H1 (cell line): Measurements from ENCODE around the gene ABLIM1. TPM values are rescaled to one million over a fixed set of nuclear protein-coding genes. Genes with fewer than 3 reads are reported as not detected.

Experiments used
- CTCF ChIA-PET: fragments of 300-600 bp; sonication (Branson Sonifier 250); formaldehyde crosslinking; loops from one replicate; lab custom pipeline; 2021; ENCODE audit not compliant: partially characterized antibody; lab: Charles Lee
- POLR2A ChIA-PET: fragments of 300-600 bp; sonication (Branson Sonifier 250); formaldehyde crosslinking; loops from one replicate; lab custom pipeline; 2021; ENCODE audit warnings: inconsistent platforms; ENCODE audit not compliant: partially characterized antibody; lab: Charles Lee
- DNase-seq, 2 experiments: peaks; one replicate each; pipeline versions ENCODE4 v3.0.0 to v3.0.0-alpha.2; 2010 to 2022; ENCODE audit warnings: low spot score in 2 of 2, low read depth in 1 of 2, mixed read lengths in 1 of 2
- FAIRE-seq: peaks from 2 replicates; lab custom pipeline; 2011; peaks lifted over from hg19 to GRCh38; lab: Jason Lieb, UNC
- H2AFZ ChIP-seq: 2 replicates; pipeline ENCODE4 v1.8.1; 2012; ENCODE audit warnings: low read length, inconsistent platforms
- H2AK5ac ChIP-seq: 2 replicates; pipeline ENCODE4 v1.6.1; 2013; ENCODE audit warnings: low read depth, low read length
- H2BK120ac ChIP-seq: replicated peaks from 2 replicates; pipeline ENCODE3; 2013; ENCODE audit warnings: low read depth, low read length, inconsistent platforms
- H2BK12ac ChIP-seq: 2 replicates; pipeline ENCODE4 v1.6.1; 2013; ENCODE audit warnings: low read depth, low read length
- H2BK15ac ChIP-seq: 2 replicates; pipeline ENCODE4 v1.6.1; 2013; ENCODE audit warnings: low read length
- H2BK20ac ChIP-seq: 2 replicates; pipeline ENCODE4 v1.6.1; 2013; ENCODE audit warnings: low read length
- H2BK5ac ChIP-seq: 2 replicates; pipeline ENCODE4 v1.6.1; 2013; ENCODE audit warnings: low read depth, low read length
- H3K14ac ChIP-seq: 2 replicates; pipeline ENCODE4 v1.6.1; 2013; ENCODE audit warnings: inconsistent platforms; ENCODE audit not compliant: insufficient read length
- H3K18ac ChIP-seq: 2 replicates; pipeline ENCODE4 v1.6.1; 2013; ENCODE audit warnings: low read length; ENCODE audit errors: extremely low read depth
- H3K23ac ChIP-seq: 2 replicates; pipeline ENCODE4 v1.6.1; 2013; ENCODE audit warnings: inconsistent platforms; ENCODE audit not compliant: insufficient read length
- H3K23me2 ChIP-seq: 2 replicates; pipeline ENCODE4 v1.6.1; 2013; ENCODE audit warnings: low read depth, low read length
- H3K27ac ChIP-seq: 2 replicates; pipeline ENCODE4 v1.6.1; 2011; ENCODE audit warnings: low read depth, low read length, inconsistent platforms
- H3K27me3 ChIP-seq, 4 experiments: replicated peaks in 1 of 4; 1 replicate in 1 of 4; 2 replicates in 3 of 4; pipeline versions ENCODE4 v1.6.1 to v1.8.1; 2011 to 2013; ENCODE audit warnings: low read length in 3 of 4, mild to moderate bottlenecking in 3 of 4, inconsistent platforms in 2 of 4, mixed read lengths in 2 of 4, moderate library complexity in 1 of 4; ENCODE audit not compliant: control insufficient read depth in 3 of 4, insufficient read depth in 3 of 4; ENCODE audit errors: extremely low read depth in 1 of 4
- H3K36me3 ChIP-seq, 4 experiments: 2 replicates each; pipeline versions ENCODE4 v1.6.1 to v1.8.1; 2011 to 2013; ENCODE audit warnings: mild to moderate bottlenecking in 4 of 4, low read length in 3 of 4, moderate library complexity in 2 of 4, control low read depth in 1 of 4, inconsistent platforms in 1 of 4; ENCODE audit not compliant: insufficient read depth in 4 of 4, control insufficient read depth in 2 of 4
- H3K4ac ChIP-seq: replicated peaks from 2 replicates; pipeline ENCODE3; 2013; ENCODE audit warnings: low read length, low read depth, mixed read lengths, inconsistent platforms; ENCODE audit not compliant: insufficient read length
- H3K4me1 ChIP-seq, 4 experiments: replicated peaks in 1 of 4; 1 replicate in 1 of 4; 2 replicates in 3 of 4; pipeline versions ENCODE4 v1.6.1 to v1.8.1; 2011 to 2013; ENCODE audit warnings: low read length in 3 of 4, inconsistent platforms in 2 of 4, mixed read lengths in 1 of 4; ENCODE audit not compliant: insufficient read depth in 4 of 4, control insufficient read depth in 3 of 4
- H3K4me2 ChIP-seq, 2 experiments: 2 replicates each; pipeline versions ENCODE4 v1.6.1 to v1.8.1; 2011 to 2013; ENCODE audit warnings: low read depth in 2 of 2, low read length in 2 of 2, control low read depth in 1 of 2, inconsistent platforms in 1 of 2, mild to moderate bottlenecking in 1 of 2; ENCODE audit not compliant: insufficient read depth in 1 of 2
- H3K4me3 ChIP-seq, 4 experiments: fragments of 200-600, 300-600 bp in 1 of 4; sonication (generic), shearing (Covaris generic), sonication (Bioruptor Twin) in 1 of 4; 2 replicates each; pipeline versions ENCODE4 v1.5.1 to v1.8.1; 2011 to 2016; ENCODE audit warnings: low read length in 4 of 4, low read depth in 3 of 4, control low read depth in 2 of 4, inconsistent platforms in 2 of 4, mild to moderate bottlenecking in 2 of 4, mixed read lengths in 1 of 4, moderate library complexity in 1 of 4; ENCODE audit not compliant: insufficient read depth in 2 of 4; ENCODE audit errors: extremely low read depth in 1 of 4
- H3K56ac ChIP-seq: replicated peaks from 2 replicates; pipeline ENCODE3; 2013; ENCODE audit warnings: low read depth, mild to moderate bottlenecking, mixed read lengths, low read length, inconsistent platforms; ENCODE audit not compliant: insufficient read length
- H3K79me1 ChIP-seq: 2 replicates; pipeline ENCODE4 v1.6.1; 2013; ENCODE audit warnings: low read depth, low read length, control low read depth
- H3K79me2 ChIP-seq, 2 experiments: 2 replicates each; pipeline versions ENCODE4 v1.6.1 to v1.8.1; 2012 to 2013; ENCODE audit warnings: low read length in 2 of 2, mild to moderate bottlenecking in 2 of 2, inconsistent platforms in 1 of 2; ENCODE audit not compliant: insufficient read depth in 2 of 2, control insufficient read depth in 1 of 2
- H3K9ac ChIP-seq, 4 experiments: replicated peaks in 1 of 4; 1 replicate in 1 of 4; 2 replicates in 3 of 4; pipeline versions ENCODE4 v1.6.1 to v1.8.1; 2011 to 2013; ENCODE audit warnings: low read depth in 3 of 4, low read length in 3 of 4, control low read depth in 2 of 4, mild to moderate bottlenecking in 2 of 4, moderate library complexity in 2 of 4, inconsistent platforms in 1 of 4; ENCODE audit errors: extremely low read depth in 1 of 4
- H3K9me3 ChIP-seq, 2 experiments: 2 replicates each; pipeline versions ENCODE4 v1.6.1 to v1.8.1; 2012 to 2013; ENCODE audit warnings: mild to moderate bottlenecking in 2 of 2, moderate library complexity in 2 of 2, control low read depth in 1 of 2, inconsistent platforms in 1 of 2, low read depth in 1 of 2, low read length in 1 of 2, mixed read lengths in 1 of 2; ENCODE audit not compliant: insufficient read depth in 2 of 2
- H4K20me1 ChIP-seq, 2 experiments: replicated peaks in 1 of 2; 2 replicates each; pipeline versions ENCODE3 to v1.8.1; 2011 to 2013; ENCODE audit warnings: inconsistent platforms in 2 of 2, low read length in 2 of 2, mild to moderate bottlenecking in 1 of 2; ENCODE audit not compliant: insufficient read depth in 2 of 2, control insufficient read depth in 1 of 2
- H4K5ac ChIP-seq: 2 replicates; pipeline ENCODE4 v1.6.1; 2013; ENCODE audit warnings: low read length, low read depth, mixed read lengths, inconsistent platforms; ENCODE audit not compliant: insufficient read length
- H4K8ac ChIP-seq: 2 replicates; pipeline ENCODE4 v1.8.0; 2013; ENCODE audit warnings: mild to moderate bottlenecking, moderate library complexity, low read length, inconsistent platforms; ENCODE audit not compliant: insufficient read depth; ENCODE audit errors: extremely low read depth
- H4K91ac ChIP-seq: replicated peaks from 2 replicates; pipeline ENCODE3; 2013; ENCODE audit warnings: low read length, mixed read lengths, inconsistent platforms; ENCODE audit not compliant: insufficient read length
- BACH1 ChIP-seq: IDR thresholded peaks from 2 replicates; pipeline ENCODE4 v1.6.1; 2012; ENCODE audit warnings: low read length, improper control_type of control experiment
- KDM4A ChIP-seq: IDR thresholded peaks from one replicate; pipeline ENCODE4 v1.7.1; 2012; ENCODE audit warnings: low read depth, mild to moderate bottlenecking, moderate library complexity, low read length, inconsistent platforms; ENCODE audit not compliant: severe bottlenecking
- MAFK ChIP-seq: IDR thresholded peaks from 2 replicates; pipeline ENCODE4 v1.6.1; 2012; ENCODE audit warnings: low read depth, mild to moderate bottlenecking, improper control_type of control experiment, low read length
- RAD21 ChIP-seq, 2 experiments: IDR thresholded peaks in 1 of 2; conservative IDR thresholded peaks in 1 of 2; 2 replicates each; pipeline ENCODE4 v1.6.1; 2011; ENCODE audit warnings: low read depth in 2 of 2, low read length in 2 of 2, improper control_type of control experiment in 1 of 2, inconsistent platforms in 1 of 2, mild to moderate bottlenecking in 1 of 2, moderate library complexity in 1 of 2
- SAP30 ChIP-seq: fragments of 300-600 bp; sonication (generic); IDR thresholded peaks from 2 replicates; pipeline ENCODE4 v1.7.1; 2012; ENCODE audit warnings: low read length, moderate library complexity, mild to moderate bottlenecking, inconsistent platforms; ENCODE audit not compliant: insufficient read depth, insufficient replicate concordance
- WGBS, 2 experiments: shearing (Covaris generic) in 1 of 2; methylation state at CpG; one replicate each; pipeline versions ENCODE4 v1.1.6 to v1.1.7; 2013 to 2015; ENCODE audit warnings: low lambda C conversion rate in 2 of 2, mixed read lengths in 2 of 2, inconsistent platforms in 1 of 2, low coverage in 1 of 2, missing lambda C conversion rate in 1 of 2; ENCODE audit not compliant: insufficient replicate concordance in 2 of 2, insufficient coverage in 1 of 2, insufficient read length in 1 of 2; ENCODE audit errors: extremely low coverage in 1 of 2, missing lambda C conversion rate in 1 of 2; 5-methylcytosine and 5-hydroxymethylcytosine counted together
- polyA plus RNA-seq, 7 experiments: library from polyadenylated mRNA; depleted of rRNA in 3 of 7; stranded (reverse) in 5 of 7; unstranded in 2 of 7; fragments of >200 nt in 5 of 7; fragments of 200-250 nt in 2 of 7; gene quantifications; 1 replicate in 5 of 7; 2 replicates in 1 of 7; 4 replicates in 1 of 7; pipeline versions ENCODE4 v1.2.1 to v1.2.3, GENCODE V29; 2011 to 2013; ENCODE audit warnings: missing spikeins in 2 of 7, mixed read lengths in 2 of 7
- total RNA-seq: library from RNA; stranded (reverse); fragmentation: NEBNext Ultra II Directional; extraction: Animal tissue kit (Norgen Biotek cat#: 25700); gene quantifications from 2 replicates; pipeline ENCODE4 v1.2.1, GENCODE V29; 2021
- TF ChIP-seq, protein P1 (sequence below), 3 experiments: IDR thresholded peaks; 1 replicate in 2 of 3; 2 replicates in 1 of 3; pipeline versions ENCODE4 v1.5.1 to v1.6.1; 2011; ENCODE audit warnings: low read length in 3 of 3, mild to moderate bottlenecking in 3 of 3, inconsistent platforms in 2 of 3, low read depth in 1 of 3, moderate library complexity in 1 of 3; ENCODE audit not compliant: insufficient read depth in 1 of 3; ENCODE audit errors: control extremely low read depth in 1 of 3

The ABLIM1 gene
- total and polyA plus RNA-seq, 2 of the 8 experiments (the other 6 are each of a cell fraction or from before 2014, with no cell fraction given) = 51.2 to 51.7 TPM

DNA sequence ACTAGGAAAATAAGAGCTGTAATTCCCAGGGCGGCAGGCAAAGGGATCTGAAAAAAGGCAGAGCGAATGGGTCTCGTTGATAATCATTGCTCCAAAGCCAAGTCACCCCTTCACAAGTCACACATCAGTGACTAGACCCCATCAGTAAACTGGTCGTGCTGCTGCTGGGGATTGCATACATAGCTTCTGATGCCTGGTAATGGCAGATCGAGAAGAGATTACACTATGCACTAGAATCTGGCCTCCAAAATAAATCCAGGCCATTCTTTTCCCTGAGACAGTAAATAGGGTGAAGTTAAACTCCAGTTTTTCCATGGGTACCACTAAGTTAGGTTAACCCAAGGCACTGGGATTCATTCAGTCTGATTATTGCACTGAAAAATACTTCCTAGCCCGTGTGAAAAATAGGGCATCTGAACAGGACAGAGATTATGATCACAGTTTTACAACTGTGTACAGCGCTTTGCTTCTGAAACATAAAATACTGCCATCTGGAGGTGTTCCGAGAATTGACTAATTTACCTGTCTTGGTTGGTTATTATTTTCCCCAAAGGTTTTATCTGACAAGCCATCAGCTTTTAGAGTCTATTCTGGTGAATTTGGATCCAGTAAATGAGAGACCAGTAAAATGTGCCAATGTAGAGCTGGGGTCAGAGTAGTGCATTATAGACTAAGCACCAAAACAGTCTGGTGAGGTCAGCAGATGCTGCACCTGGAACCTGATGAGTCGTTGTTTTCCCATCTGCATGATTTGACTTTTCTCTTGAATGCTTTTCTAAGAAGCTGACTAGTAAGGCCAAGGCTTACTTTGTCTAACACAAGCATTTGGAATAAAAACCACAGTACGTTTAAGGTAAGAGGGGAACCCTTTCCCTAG, 170.9 kb downstream of the ABLIM1 start:
- TF ChIP-seq SAP30 (no peak), KDM4A (no peak), RAD21 (IDR thresholded peaks at IDR 0.05 in 1 of 2, conservative IDR thresholded peaks at IDR 0.05 in 1 of 2; ENCODE audit: low read depth in 2 of 2, low read length in 2 of 2) (0 out of 4 replicates have a peak, but pooled peaks of 1 of the 2 experiments have one; percentile 10), MAFK (0 out of 2 replicates have a peak, but pooled peaks have one; percentile 31), BACH1 (peak; percentile 50; the same call in 1 of the 2 replicates)
- TF ChIP-seq, protein P1, sequence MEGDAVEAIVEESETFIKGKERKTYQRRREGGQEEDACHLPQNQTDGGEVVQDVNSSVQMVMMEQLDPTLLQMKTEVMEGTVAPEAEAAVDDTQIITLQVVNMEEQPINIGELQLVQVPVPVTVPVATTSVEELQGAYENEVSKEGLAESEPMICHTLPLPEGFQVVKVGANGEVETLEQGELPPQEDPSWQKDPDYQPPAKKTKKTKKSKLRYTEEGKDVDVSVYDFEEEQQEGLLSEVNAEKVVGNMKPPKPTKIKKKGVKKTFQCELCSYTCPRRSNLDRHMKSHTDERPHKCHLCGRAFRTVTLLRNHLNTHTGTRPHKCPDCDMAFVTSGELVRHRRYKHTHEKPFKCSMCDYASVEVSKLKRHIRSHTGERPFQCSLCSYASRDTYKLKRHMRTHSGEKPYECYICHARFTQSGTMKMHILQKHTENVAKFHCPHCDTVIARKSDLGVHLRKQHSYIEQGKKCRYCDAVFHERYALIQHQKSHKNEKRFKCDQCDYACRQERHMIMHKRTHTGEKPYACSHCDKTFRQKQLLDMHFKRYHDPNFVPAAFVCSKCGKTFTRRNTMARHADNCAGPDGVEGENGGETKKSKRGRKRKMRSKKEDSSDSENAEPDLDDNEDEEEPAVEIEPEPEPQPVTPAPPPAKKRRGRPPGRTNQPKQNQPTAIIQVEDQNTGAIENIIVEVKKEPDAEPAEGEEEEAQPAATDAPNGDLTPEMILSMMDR (IDR thresholded peaks at IDR 0.05; ENCODE audit: control extremely low read depth in 1 of 3, insufficient read depth in 1 of 3, low read depth in 1 of 3, low read length in 3 of 3) = peak in 1 of 3 experiments; percentile 22; a peak in 1 of 4 replicates
- TF ChIP-seq, all 59 proteins: peak for 4
- no peak overlapping the region for H2BK15ac ChIP-seq
- H3K9me3 ChIP-seq = 0 out of 4 replicates have a peak, but pooled peaks cover 0 to 3% of the 10 kb centered on the region in 2 experiments
- ChIA-PET CTCF (interaction anchor here (0.7 to 8.5 kb wide), 26 partner anchors 8 to 215 kb away, joined by 3 to 89 read pairs (median 4); no protein-coding TSS in a partner anchor), POLR2A (interaction anchor here (1.1 to 1.7 kb wide), 3 partner anchors 17 to 334 kb away, joined by 3 to 5 read pairs (median 3); partner anchors contain the start of gene FHIP2A)
- no peak overlapping the region for H2BK120ac ChIP-seq
- H3K14ac ChIP-seq = no peak overlapping the region
- no peaks in the 10 kb centered on the region for H3K27me3 ChIP-seq
- no peak for DNase-seq
- H3K23me2 ChIP-seq = no peaks in the 10 kb centered on the region
- H4K5ac ChIP-seq = no peak overlapping the region
- no peak overlapping the region for H2AK5ac ChIP-seq
- peaks cover 0 to 7% (median 0%) of the 10 kb centered on the region in 4 experiments; a peak in 3 of 8 replicates for H3K36me3 ChIP-seq
- 90% methylated on average over 10 of the region's 10 CpGs; no CpG with 5 or more reads in 1 of the 2 experiments for WGBS, 2 experiments
- no peak overlapping the region for H2AFZ ChIP-seq
- H4K91ac ChIP-seq = no peak overlapping the region
- no peak for FAIRE-seq
- H3K4ac ChIP-seq = no peak overlapping the region
- no peak overlapping the region for H4K8ac ChIP-seq
- no peaks in the 10 kb centered on the region for H3K79me1 ChIP-seq
- H3K23ac ChIP-seq = no peak overlapping the region
- H2BK20ac ChIP-seq = no peak overlapping the region
- H3K56ac ChIP-seq = no peak overlapping the region
- H2BK5ac ChIP-seq = no peak overlapping the region
- H3K4me2 ChIP-seq = no peak overlapping the region
- no peaks in the 10 kb centered on the region for H4K20me1 ChIP-seq
- H3K4me1 ChIP-seq = peaks cover 5 to 10% (median 7%) of the 10 kb centered on the region in 4 experiments; a peak in 5 of 7 replicates
- no peaks in the 10 kb centered on the region for H3K79me2 ChIP-seq
- no peak overlapping the region for H2BK12ac ChIP-seq
- H3K27ac ChIP-seq = no peak overlapping the region
- H3K18ac ChIP-seq = no peak overlapping the region
- no peak overlapping the region for H3K9ac ChIP-seq
- no peak overlapping the region for H3K4me3 ChIP-seq
